GM19193 (cell line): ENCODE data around the gene ARHGEF40.

Source experiments
- POLR2A ChIP-seq: IDR thresholded peaks from 4 replicates; pipeline ENCODE4 v1.6.1; 2011; ENCODE audit not compliant: insufficient read depth, insufficient read length; ENCODE audit errors: extremely low read depth

Gene ARHGEF40

GRCh38 chr14:21070083-21070609 is at the start of gene ARHGEF40:
Gene ARHGEF40, plus strand, starts transcription at chr14:21070304. Its CDS starts 93 bp downstream, at chr14:21070397.
- TF ChIP-seq POLR2A = no peak

- TF ChIP-seq POLR2A = no peak
Observed at GRCh38 chr14:21020977-21021545, 49.0 kb upstream of the ARHGEF40 start.

GRCh38 chr14:21022686-21023085 is 47.4 kb upstream of the ARHGEF40 start:
- TF ChIP-seq POLR2A = no peak

- TF ChIP-seq POLR2A = no peak
Observed at GRCh38 chr14:21023174-21023573, 46.9 kb upstream of the ARHGEF40 start.

GRCh38 chr14:21023817-21024584 is 46.1 kb upstream of the ARHGEF40 start:
- no peak for TF ChIP-seq POLR2A

GRCh38 chr14:21024585-21025370 is 45.3 kb upstream of the ARHGEF40 start, which contains the start of gene NDRG2:
Gene NDRG2, minus strand, starts transcription at chr14:21025061. Its CDS starts 1,746 bp downstream, at chr14:21023315.
- TF ChIP-seq POLR2A = no peak

- TF ChIP-seq POLR2A = no peak
Observed at GRCh38 chr14:21025371-21026273, 44.5 kb upstream of the ARHGEF40 start.

GRCh38 chr14:21026274-21026987 is 43.7 kb upstream of the ARHGEF40 start:
- TF ChIP-seq POLR2A = no peak

- TF ChIP-seq POLR2A = no peak
Observed at GRCh38 chr14:21026988-21027315, 43.2 kb upstream of the ARHGEF40 start.

- no peak for TF ChIP-seq POLR2A
Observed at GRCh38 chr14:21029917-21030316, 40.2 kb upstream of the ARHGEF40 start, which contains the start of gene TPPP2. Gene TPPP2, plus strand, starts transcription at chr14:21030217. Its CDS starts 365 bp downstream, at chr14:21030582.

GRCh38 chr14:21030531-21030930 is 39.6 kb upstream of the ARHGEF40 start:
- TF ChIP-seq POLR2A = no peak

GRCh38 chr14:21032326-21033132 is 37.6 kb upstream of the ARHGEF40 start:
- no peak for TF ChIP-seq POLR2A
